ENCODE data around the gene FBXW4.
"Not testable (repeated sequence)": the region's sequence is repeated elsewhere in the genome, so short reads cannot be mapped to it uniquely, and the experiment has no call there.

Gene FBXW4

GRCh38 chr10:101651336-101651735, 43.6 kb downstream of the FBXW4 start:
- no peak for DNase-seq

GRCh38 chr10:101650863-101651262, 44.1 kb downstream of the FBXW4 start:
- no peak for DNase-seq

GRCh38 chr10:101649525-101650085, 45.4 kb downstream of the FBXW4 start:
- no peak for DNase-seq

- DNase-seq: no peak
Observed at GRCh38 chr10:101647255-101647654, 47.7 kb downstream of the FBXW4 start.

GRCh38 chr10:101646364-101646763, 48.6 kb downstream of the FBXW4 start:
- DNase-seq: no peak

- DNase-seq: no peak
Observed at GRCh38 chr10:101645659-101646058, 49.3 kb downstream of the FBXW4 start.

GRCh38 chr10:101644002-101644401, 51.0 kb downstream of the FBXW4 start:
- DNase-seq: no peak

GRCh38 chr10:101643546-101643945, 51.4 kb downstream of the FBXW4 start:
- no peak for DNase-seq

GRCh38 chr10:101639141-101639900, 55.6 kb downstream of the FBXW4 start:
- DNase-seq: no peak

GRCh38 chr10:101633510-101633909, 61.5 kb downstream of the FBXW4 start:
- not testable (repeated sequence) for DNase-seq

- DNase-seq: no peak
Observed at GRCh38 chr10:101631821-101632475, 63.0 kb downstream of the FBXW4 start.

GRCh38 chr10:101630633-101630920, 64.4 kb downstream of the FBXW4 start:
- DNase-seq: no peak

- DNase-seq: no peak
Observed at GRCh38 chr10:101629837-101630632, 64.9 kb downstream of the FBXW4 start.

- no peak for DNase-seq
Observed at GRCh38 chr10:101625821-101626412, 69.1 kb downstream of the FBXW4 start.

GRCh38 chr10:101624526-101625102, 70.4 kb downstream of the FBXW4 start:
- DNase-seq: no peak

- no peak for DNase-seq
Observed at GRCh38 chr10:101623528-101623927, 71.4 kb downstream of the FBXW4 start.

- DNase-seq: no peak
Observed at GRCh38 chr10:101619983-101620382, 75.0 kb downstream of the FBXW4 start.

- no peak for DNase-seq
Observed at GRCh38 chr10:101618871-101619270, 76.1 kb downstream of the FBXW4 start.

- DNase-seq: no peak
Observed at GRCh38 chr10:101617824-101618568, 77.0 kb downstream of the FBXW4 start.

GRCh38 chr10:101617102-101617823, 77.7 kb downstream of the FBXW4 start:
- no peak for DNase-seq

GRCh38 chr10:101616415-101617101, 78.4 kb downstream of the FBXW4 start:
- no peak for DNase-seq

Data from activated effector memory CD4-positive, alpha-beta T cell treated with Interleukin-2 at 50 U/mL for 16 hours (primary cell).